Muscle of arm (tissue), 12 donors: Measurements from ENCODE around the gene VIT. TPM values are rescaled to one million over a fixed set of nuclear protein-coding genes. Genes with fewer than 3 reads are reported as not detected.
"Not testable (repeated sequence)": the region's sequence is repeated elsewhere in the genome, so short reads cannot be mapped to it uniquely, and the experiment has no call there.

Source experiments
- DNase-seq: peaks from one replicate; pipeline ENCODE4 v3.0.0-alpha.2; 2013
- polyA plus RNA-seq, 12 donors: library from polyadenylated mRNA; unstranded; fragments of 120-200 nt; gene quantifications; one replicate each; pipeline ENCODE4 v1.2.1, GENCODE V29; 2013; ENCODE audit not compliant: insufficient read length in 12 of 12

VIT gene
- polyA plus RNA-seq, 12 donors, result 2.8 to 4.6 (median 3.5) TPM; not detected in 2

DNA sequence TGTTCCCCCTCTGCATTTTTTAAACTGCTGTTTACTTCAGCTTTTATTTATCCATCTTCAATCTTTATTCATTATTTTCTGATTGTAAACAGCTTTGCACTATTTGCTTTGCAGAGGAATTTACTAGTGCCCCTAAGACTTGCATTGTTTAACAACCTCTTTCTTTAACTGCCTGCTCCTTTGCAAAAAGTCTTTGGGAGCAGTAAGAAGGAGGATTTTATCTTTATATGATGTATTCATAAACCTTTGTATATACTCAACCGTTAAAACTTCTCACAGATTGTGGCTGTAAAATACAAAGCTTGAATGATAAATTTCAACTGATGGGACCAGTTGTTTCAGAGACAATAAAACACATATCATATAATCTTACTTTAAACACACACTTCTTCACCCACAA is 20.1 kb upstream of the VIT start:
- DNase-seq, result no peak

- no peak for DNase-seq
Measured at GRCh38 chr2:36677386-36677785, 19.1 kb upstream of the VIT start.

DNA sequence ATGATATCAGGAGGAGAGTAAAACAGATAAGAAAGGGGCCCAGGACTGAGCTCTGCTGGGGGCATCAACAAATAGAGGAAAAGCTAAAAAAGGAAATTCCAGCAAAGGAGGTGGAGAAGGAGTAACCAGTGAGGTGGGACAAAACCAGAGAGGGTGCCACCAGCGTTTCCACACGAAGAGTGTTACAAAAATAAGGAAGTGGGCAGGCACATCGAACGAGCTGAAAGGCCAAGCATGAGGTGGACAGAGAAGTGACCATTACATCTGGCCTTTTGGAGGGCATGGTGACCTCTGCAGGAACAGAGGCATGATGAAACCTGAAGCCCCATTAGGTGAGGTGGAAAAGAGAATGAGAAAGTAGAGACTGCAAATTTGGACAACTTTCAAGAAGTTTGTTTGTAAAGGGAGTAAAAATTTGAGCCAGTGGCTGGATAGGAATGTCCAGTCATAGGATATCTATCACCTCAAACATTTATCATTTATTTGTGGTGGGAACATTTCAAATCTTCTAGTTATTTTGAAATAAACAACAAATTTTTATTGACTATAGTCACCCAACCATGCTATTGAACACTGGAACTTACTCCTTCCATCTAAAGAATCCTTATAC is 18.4 kb upstream of the VIT start:
- DNase-seq, result no peak

DNA sequence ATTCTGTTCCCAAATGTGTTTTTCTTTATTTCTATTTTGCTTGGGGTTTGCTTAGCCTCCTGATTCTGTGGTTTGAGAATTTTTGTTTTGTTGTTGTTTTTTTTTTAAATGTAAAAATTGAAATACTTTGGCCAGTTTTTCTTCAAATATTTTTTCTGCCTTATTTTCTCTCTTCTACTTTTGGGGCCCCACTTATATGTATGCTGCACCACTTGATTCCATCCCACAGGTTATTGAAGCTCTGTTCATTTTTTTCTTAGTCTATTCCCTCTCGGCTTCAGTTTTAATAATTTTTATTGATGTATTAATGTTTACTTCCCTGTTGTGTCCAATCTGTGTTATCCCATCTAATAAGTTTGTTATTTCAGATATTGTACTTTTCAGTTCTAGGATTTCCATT is 17.7 kb upstream of the VIT start:
- DNase-seq, result no peak

DNA sequence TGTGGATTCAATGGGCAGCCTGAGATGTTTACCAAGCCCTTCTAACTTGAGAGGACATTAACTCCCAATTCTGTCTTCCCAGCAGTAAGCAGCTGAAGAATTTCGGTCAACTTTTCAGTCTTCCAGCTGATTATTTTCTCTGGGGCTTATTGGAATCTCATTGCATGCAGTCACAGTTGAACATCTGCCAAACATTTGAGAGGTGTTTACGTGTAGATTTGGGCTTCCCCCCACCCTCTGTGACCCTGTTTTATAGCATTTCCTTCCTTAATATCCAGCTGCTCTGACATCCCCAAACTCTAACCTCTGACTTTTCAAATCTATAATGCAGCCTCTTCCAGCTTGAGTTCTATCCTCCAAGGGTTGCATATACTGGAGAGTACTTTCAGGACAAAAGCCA is 16.5 kb upstream of the VIT start:
- no peak for DNase-seq

GRCh38 chr2:36682562-36682961 is 13.9 kb upstream of the VIT start:
- DNase-seq, result no peak

DNA sequence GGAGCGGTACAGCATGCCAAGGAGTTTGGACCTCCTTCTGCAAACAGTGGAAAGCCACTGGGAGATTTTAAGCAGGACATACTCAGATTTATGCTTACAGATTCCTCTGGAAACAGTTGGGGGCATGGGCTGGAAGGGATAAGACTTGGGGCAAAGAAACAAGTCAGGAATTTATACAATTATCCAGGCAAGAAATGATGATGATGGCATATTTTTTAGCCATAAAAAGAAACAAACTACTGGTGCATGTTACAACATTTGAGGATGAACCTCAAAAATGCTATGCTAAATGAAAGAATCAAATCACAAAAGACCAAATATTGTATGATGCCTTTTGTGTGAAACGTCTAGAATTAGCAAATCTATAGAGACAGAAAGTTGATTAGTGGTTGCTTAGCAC is 13.5 kb upstream of the VIT start:
- DNase-seq, result no peak

GRCh38 chr2:36688291-36688690 is 8.2 kb upstream of the VIT start:
- not testable (repeated sequence) for DNase-seq

GRCh38 chr2:36689013-36689412 is 7.5 kb upstream of the VIT start:
- DNase-seq, result not testable (repeated sequence)

DNA sequence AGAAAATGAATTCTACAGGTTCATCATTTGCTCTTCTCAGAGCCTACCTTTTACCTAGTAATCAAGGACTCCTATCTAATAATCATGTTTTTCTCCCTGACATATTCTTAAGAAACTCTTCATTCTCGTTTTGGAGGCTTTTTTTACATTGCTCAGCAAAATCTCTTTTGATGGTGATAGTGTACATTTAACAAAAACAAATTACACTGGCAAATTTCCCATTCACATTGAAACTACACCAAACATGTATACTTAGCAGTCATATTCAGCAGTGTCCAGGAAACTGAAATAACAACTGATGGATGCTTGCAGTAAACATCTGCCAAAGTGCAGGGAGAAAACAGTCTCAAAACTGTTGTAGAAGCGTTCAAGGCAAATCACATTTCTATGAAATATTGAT is 4.4 kb upstream of the VIT start:
- no peak for DNase-seq

GRCh38 chr2:36693825-36694224 is 2.7 kb upstream of the VIT start:
- DNase-seq, result no peak

- peak; percentile 25 for DNase-seq
Measured at GRCh38 chr2:36695746-36696415, 626 bp upstream of the VIT start.

- no peak for DNase-seq
Measured at GRCh38 chr2:36697424-36698066, 1.0 kb downstream of the VIT start.

- no peak for DNase-seq
Measured at GRCh38 chr2:36698993-36699392, 2.5 kb downstream of the VIT start.

- DNase-seq, result no peak
Measured at GRCh38 chr2:36700311-36700710, 3.8 kb downstream of the VIT start.

DNA sequence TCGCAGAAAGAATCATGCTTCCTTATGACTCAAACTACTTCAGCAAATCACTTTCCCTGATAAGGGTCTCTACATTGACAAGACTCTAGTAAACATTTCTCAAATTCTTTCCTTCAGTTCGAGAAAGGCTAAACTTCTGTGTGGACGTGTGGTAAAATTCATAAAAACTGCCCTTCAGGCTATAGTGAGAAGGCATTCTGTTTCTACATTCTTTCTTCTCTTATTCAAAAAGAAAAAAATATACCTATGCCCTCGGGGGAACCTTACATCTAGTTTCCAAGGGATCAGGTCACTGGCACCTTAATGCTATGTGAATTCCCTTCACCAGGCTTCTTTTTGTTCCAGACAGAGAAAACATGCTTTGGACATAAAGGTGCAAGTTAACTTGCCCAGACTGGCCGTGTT is 4.9 kb downstream of the VIT start:
- DNase-seq, result no peak

GRCh38 chr2:36701918-36702317 is 5.4 kb downstream of the VIT start:
- DNase-seq, result no peak

DNA sequence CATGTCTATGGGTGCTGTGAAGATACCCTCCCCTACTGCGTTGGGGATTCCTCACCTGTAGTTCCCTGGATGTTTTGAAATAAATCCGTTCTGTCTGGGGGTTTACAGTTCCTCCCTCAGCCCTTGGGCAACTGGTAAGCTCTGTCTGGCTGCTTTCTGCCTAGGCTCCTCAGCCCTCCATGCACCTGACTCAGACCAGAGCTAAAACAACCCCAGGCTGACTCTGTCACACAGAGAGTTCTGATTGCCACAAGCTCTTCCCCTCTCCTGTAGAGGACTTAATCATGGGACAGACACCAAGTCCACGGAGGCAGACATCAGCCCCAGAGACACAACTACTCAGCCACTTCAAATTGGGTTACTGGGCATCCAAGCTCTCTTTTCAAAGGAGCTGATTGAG is 6.3 kb downstream of the VIT start:
- DNase-seq, result no peak

- no peak for DNase-seq
Measured at GRCh38 chr2:36704475-36705150, 8.1 kb downstream of the VIT start.

DNA sequence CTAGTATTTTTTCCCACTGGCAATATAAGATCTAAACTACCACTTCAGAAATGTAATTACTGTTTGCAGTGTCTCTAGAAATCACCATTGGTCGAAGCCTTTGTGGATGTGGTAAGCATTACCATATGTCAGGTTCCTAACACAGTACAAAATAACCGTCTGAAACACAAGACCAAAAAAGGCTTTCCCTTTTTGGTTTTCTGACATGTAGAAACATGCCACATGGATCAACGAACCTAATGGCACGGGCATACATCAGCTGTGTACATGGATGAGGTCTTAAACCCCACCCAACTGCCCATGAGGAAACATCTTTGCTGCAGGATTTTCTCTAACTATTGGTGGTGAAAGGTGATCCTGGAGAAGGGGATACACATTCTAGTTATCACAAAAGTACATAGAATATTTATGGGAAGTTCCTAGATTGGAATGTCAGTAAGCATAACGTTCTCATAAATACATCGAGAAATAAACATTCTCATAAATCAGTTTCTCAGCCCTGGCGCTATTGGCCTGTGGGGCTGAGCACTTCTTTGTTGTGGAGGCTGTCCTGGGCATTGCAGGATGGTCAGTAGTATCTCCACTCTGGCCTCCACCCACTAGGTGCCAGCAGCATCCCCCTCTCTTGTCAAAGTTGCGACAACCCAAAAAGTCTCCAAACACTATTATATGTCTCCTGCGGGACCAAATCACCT is 9.0 kb downstream of the VIT start:
- DNase-seq, result no peak

DNA sequence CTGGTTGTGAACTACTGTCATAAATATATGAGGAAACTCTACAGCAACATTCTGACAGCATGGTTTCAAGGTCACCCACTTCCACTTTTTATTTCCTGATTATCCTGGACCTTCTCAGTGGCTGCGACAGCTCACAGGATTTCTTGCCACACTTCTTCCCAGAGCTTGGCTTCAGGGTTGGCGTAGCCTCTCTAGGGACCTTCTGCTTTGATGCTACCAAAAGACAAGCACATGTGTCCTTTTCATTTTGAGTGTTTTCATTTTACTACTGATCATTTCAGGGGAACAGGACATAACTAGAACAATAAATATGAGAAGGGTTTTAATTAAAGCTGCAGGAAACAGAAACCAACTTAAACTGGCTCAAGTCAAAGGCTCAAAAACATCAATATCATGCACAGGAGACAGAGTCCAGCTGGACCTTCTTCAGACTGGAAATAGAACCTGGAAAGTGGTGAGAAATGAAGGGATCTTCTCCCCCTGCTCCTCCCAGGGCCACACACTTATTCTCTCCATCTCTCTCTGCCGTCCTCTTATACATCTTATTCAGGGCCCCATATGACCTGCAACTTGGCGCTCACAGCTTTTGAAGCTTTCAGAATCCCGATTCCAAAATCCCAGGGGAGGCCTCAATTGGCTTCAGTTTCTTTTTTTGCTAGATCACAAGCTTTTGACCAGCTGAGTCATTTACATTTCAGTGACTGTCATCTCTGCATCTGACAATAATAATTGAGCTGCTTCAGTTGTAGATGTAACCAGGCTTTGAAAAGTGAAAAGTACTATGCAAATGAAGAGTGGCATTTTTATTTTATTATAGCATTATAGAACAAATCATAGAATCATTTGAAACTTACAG is 9.7 kb downstream of the VIT start:
- no peak for DNase-seq
